Osteoblast (primary cell): ENCODE data around the gene NCEH1. TPM values are rescaled to one million over a fixed set of nuclear protein-coding genes. Genes with fewer than 3 reads are reported as not detected.
"Not testable (repeated sequence)": the region's sequence is repeated elsewhere in the genome, so short reads cannot be mapped to it uniquely, and the experiment has no call there.

Experiments used
- DNase-seq: peaks from one replicate; pipeline ENCODE4 v3.0.0; 2011; ENCODE audit warnings: low spot score, mixed read lengths; ENCODE audit not compliant: insufficient read length; ENCODE audit errors: missing footprints
- H2AFZ ChIP-seq: 2 replicates; pipeline ENCODE4 v1.6.0; 2011; ENCODE audit warnings: mild to moderate bottlenecking, low read length
- H3K27ac ChIP-seq: 2 replicates; pipeline ENCODE4 v1.5.1; 2011; ENCODE audit warnings: mild to moderate bottlenecking, low read depth, low read length, moderate library complexity
- H3K27me3 ChIP-seq: 2 replicates; pipeline ENCODE4 v1.6.0; 2012; ENCODE audit warnings: mild to moderate bottlenecking, control low read depth, inconsistent platforms, low read length, moderate library complexity; ENCODE audit not compliant: insufficient read depth
- H3K36me3 ChIP-seq: 2 replicates; pipeline ENCODE4 v1.5.1; 2011; ENCODE audit warnings: mild to moderate bottlenecking, low read length, control low read depth, moderate library complexity; ENCODE audit not compliant: insufficient read depth
- H3K4me1 ChIP-seq: 2 replicates; pipeline ENCODE4 v1.5.1; 2011; ENCODE audit warnings: mild to moderate bottlenecking, low read length, control low read depth, moderate library complexity; ENCODE audit not compliant: insufficient read depth
- H3K4me2 ChIP-seq: 2 replicates; pipeline ENCODE4 v1.6.0; 2011; ENCODE audit warnings: mild to moderate bottlenecking, low read length; ENCODE audit not compliant: insufficient read depth
- H3K4me3 ChIP-seq: fragments of 200-600 bp; sonication (generic); 3 replicates; pipeline ENCODE4 v1.5.1; 2012; ENCODE audit warnings: mild to moderate bottlenecking, low read length, inconsistent platforms; ENCODE audit not compliant: insufficient read depth
- H3K79me2 ChIP-seq: 2 replicates; pipeline ENCODE4 v1.6.0; 2012; ENCODE audit warnings: mild to moderate bottlenecking, low read length, control low read depth, inconsistent platforms; ENCODE audit not compliant: insufficient read depth
- H3K9me3 ChIP-seq: 2 replicates; pipeline ENCODE4 v1.5.1; 2011; ENCODE audit warnings: low read depth, low read length, control low read depth
- H4K20me1 ChIP-seq: 2 replicates; pipeline ENCODE4 v1.6.0; 2012; ENCODE audit warnings: mild to moderate bottlenecking, low read length, control low read depth; ENCODE audit not compliant: insufficient read depth
- CTCF ChIP-seq: IDR thresholded peaks from 2 replicates; pipeline ENCODE4 v1.5.1; 2011; ENCODE audit warnings: mild to moderate bottlenecking, low read depth, low read length, moderate library complexity; ENCODE audit errors: extremely low read depth
- total RNA-seq: library from RNA; depleted of rRNA; stranded (reverse); fragments of >200 nt; gene quantifications from 2 replicates; pipeline ENCODE4 v1.2.3, GENCODE V29; 2012

The NCEH1 gene
- total RNA-seq, 1 donor = 10.9 TPM

GRCh38 chr3:172726380-172726779 is 15.5 kb upstream of the NCEH1 start:
- H3K4me1 ChIP-seq = no peaks in the 10 kb centered on the region
- no peaks in the 10 kb centered on the region for H4K20me1 ChIP-seq
- no peak overlapping the region for H3K4me2 ChIP-seq
- H3K79me2 ChIP-seq = no peaks in the 10 kb centered on the region
- no peaks in the 10 kb centered on the region for H3K27me3 ChIP-seq
- no peak overlapping the region for H2AFZ ChIP-seq
- no peak overlapping the region for H3K4me3 ChIP-seq
- TF ChIP-seq CTCF = no peak
- no peaks in the 10 kb centered on the region for H3K36me3 ChIP-seq
- no peaks in the 10 kb centered on the region for H3K9me3 ChIP-seq
- no peak for DNase-seq
- no peak overlapping the region for H3K27ac ChIP-seq

GRCh38 chr3:172722536-172723040 is 11.7 kb upstream of the NCEH1 start:
- not testable (repeated sequence) for H3K4me1 ChIP-seq, H3K4me2 ChIP-seq, DNase-seq, H4K20me1 ChIP-seq, H3K79me2 ChIP-seq, H2AFZ ChIP-seq, H3K4me3 ChIP-seq, H3K27me3 ChIP-seq, H3K9me3 ChIP-seq, H3K27ac ChIP-seq, H3K36me3 ChIP-seq

GRCh38 chr3:172717493-172718088 is 6.7 kb upstream of the NCEH1 start:
- Histone ChIP-seq H3K4me2 (peak overlapping the region; percentile 21), H3K27ac (no peak overlapping the region), H3K9me3 (no peaks in the 10 kb centered on the region), H3K27me3 (no peaks in the 10 kb centered on the region), H3K4me1 (peaks cover 9% of the 10 kb centered on the region), H3K79me2 (no peaks in the 10 kb centered on the region), H4K20me1 (no peaks in the 10 kb centered on the region), H2AFZ (peak overlapping the region; percentile 82), H3K4me3 (no peak overlapping the region), H3K36me3 (no peaks in the 10 kb centered on the region)
- TF ChIP-seq CTCF = peak; percentile 62
- no peak for DNase-seq

- Histone ChIP-seq H3K4me2 (no peak overlapping the region), H3K27ac (no peak overlapping the region), H2AFZ (no peak overlapping the region), H3K79me2 (no peaks in the 10 kb centered on the region), H4K20me1 (no peaks in the 10 kb centered on the region), H3K36me3 (no peaks in the 10 kb centered on the region), H3K4me3 (no peak overlapping the region), H3K27me3 (no peaks in the 10 kb centered on the region), H3K9me3 (no peaks in the 10 kb centered on the region), H3K4me1 (peaks cover 15% of the 10 kb centered on the region)
- DNase-seq = no peak
- TF ChIP-seq CTCF = no peak
These were observed 5.6 kb upstream of the NCEH1 start for GRCh38 chr3:172716476-172716875.
